Measurements from ENCODE around the gene HS3ST4.

Gene HS3ST4

DNA sequence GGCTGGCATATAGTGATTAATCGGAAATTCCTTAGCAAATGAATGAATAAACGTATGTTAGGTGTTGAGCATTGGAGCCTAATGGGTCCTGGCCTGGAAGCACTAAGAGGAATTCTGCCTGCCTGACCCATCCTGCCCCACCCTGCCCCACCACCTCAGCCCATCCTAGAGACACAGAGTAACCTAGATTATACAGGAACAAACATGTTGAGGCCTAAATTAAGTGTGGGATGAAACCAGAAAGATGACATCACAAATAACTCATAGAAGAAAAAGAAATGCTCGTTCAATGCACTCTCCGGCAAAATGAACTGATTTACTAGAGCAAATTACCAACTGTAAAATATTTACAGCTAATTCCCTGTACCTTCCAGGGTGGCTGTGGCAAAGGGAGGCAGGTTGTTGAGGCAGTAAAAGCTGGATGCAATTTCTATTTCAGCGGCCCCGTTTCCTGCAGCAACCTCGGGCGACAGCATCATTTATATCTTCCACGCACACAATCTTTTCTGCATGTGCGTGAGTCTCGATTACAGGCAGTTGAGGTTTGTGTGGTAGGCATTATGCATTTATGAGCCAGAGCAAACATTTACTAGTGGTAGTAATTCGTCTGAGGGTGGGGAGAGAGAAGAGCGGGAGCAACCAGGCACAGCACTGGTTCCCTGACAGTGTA is 417.2 kb downstream of the HS3ST4 start:
- H3K27ac ChIP-seq, result no peak overlapping the region
- POLR2A ChIA-PET (ENCODE audit: low non-redundant PET), result no interaction called here
- TF ChIP-seq, protein P1, sequence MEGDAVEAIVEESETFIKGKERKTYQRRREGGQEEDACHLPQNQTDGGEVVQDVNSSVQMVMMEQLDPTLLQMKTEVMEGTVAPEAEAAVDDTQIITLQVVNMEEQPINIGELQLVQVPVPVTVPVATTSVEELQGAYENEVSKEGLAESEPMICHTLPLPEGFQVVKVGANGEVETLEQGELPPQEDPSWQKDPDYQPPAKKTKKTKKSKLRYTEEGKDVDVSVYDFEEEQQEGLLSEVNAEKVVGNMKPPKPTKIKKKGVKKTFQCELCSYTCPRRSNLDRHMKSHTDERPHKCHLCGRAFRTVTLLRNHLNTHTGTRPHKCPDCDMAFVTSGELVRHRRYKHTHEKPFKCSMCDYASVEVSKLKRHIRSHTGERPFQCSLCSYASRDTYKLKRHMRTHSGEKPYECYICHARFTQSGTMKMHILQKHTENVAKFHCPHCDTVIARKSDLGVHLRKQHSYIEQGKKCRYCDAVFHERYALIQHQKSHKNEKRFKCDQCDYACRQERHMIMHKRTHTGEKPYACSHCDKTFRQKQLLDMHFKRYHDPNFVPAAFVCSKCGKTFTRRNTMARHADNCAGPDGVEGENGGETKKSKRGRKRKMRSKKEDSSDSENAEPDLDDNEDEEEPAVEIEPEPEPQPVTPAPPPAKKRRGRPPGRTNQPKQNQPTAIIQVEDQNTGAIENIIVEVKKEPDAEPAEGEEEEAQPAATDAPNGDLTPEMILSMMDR (conservative IDR thresholded peaks at IDR 0.05; ENCODE audit: low read depth), result no peak
- DNase-seq (ENCODE audit: low spot score), result no peak
- CTCF ChIA-PET, result no interaction called here

DNA sequence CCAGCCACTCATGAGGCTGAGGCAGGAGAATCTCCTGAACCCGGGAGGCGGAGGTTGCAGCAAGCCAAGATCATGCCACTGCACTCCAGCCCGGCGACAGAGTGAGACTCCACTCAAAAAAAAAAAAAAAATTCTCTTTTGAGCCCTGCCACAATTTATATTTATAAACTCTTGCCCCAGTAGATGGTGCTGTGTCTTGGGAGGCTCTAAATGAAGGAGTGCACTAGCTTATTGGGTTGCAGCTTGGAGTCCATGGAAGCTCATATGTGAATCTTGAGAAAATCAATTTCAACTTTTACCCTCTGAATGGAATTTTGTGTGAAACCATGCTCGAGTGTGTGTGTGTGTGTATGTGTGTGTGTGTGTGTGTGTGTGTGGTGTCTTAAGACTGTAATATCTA is 420.1 kb downstream of the HS3ST4 start:
- no peak for DNase-seq (ENCODE audit: low spot score)
- CTCF ChIA-PET, result no interaction called here
- H3K27ac ChIP-seq, result no peak overlapping the region
- POLR2A ChIA-PET (ENCODE audit: low non-redundant PET), result interaction anchor here (0.6 kb wide), 1 partner anchor 17 kb away, joined by 3 read pairs; no protein-coding TSS in a partner anchor
- TF ChIP-seq, protein P1 (conservative IDR thresholded peaks at IDR 0.05; ENCODE audit: low read depth), result no peak

DNA sequence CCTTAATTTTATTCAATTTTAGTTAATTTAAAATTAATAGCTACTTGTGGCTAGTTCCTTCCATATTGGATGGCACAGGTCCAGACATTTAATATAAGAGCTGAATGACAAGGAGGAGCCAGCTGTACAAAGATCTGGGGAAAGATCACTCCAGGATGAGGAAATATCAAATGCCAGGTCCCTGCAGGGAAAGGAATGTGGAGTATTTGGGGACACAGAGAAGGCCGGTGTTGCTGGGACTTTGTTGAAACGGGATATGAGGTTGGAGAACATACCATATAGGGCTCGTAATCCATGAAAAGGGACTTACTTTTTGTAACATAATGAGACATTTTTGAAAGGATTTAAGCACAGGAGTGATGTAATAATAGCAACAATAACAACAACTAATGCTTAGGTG is 426.8 kb downstream of the HS3ST4 start:
- H3K27ac ChIP-seq, result no peak overlapping the region
- ChIA-PET CTCF (no interaction called here), POLR2A (ENCODE audit: low non-redundant PET) (no interaction called here)
- TF ChIP-seq, protein P1 (conservative IDR thresholded peaks at IDR 0.05; ENCODE audit: low read depth), result no peak
- no peak for DNase-seq (ENCODE audit: low spot score)

DNA sequence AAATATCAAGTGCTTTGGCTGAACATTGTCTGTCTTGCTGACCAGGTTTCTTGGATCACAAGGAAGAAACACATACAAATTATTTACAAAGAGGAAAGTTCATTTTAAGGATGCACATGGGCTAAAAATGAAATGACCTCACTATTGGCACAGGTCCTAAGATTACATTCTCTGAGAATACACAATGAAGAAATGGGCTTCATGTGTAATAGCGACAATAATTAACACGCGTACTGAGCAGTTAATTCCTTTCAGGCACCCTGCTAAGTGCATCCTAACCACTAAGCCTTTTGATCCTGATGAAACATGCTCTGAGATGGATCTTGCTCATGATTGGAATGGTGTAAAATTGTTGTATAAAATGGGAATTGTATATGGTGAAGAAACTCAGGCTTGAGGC is 429.0 kb downstream of the HS3ST4 start:
- TF ChIP-seq, protein P1 (conservative IDR thresholded peaks at IDR 0.05; ENCODE audit: low read depth), result no peak
- CTCF ChIA-PET, result no interaction called here

DNA sequence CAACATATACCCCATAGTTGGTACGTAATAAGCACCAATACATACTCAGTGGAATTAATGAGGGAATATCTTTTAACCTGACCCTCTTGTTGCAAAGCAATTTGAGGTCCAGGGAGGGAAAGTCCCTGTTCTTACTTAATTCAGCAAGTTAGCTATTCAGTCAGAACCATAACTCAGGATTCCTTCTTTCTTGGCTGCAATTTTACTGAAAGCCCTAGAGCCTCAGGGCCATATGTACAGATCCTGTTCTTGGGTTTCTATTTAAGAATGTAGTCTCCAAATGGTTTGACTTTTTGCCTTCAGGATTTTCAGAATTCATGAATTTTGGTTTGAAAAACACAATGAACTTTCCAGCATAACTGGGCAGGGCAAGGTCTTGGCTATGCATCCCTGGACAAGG is 436.5 kb downstream of the HS3ST4 start:
- DNase-seq (ENCODE audit: low spot score), result no peak
- no peak overlapping the region for H3K27ac ChIP-seq
- ChIA-PET POLR2A (ENCODE audit: low non-redundant PET) (no interaction called here), CTCF (no interaction called here)
- TF ChIP-seq, protein P1 (conservative IDR thresholded peaks at IDR 0.05; ENCODE audit: low read depth), result no peak

More for the DNA sequence above, 429.0 kb downstream of the HS3ST4 start:
- no peak overlapping the region for H3K27ac ChIP-seq
- POLR2A ChIA-PET (ENCODE audit: low non-redundant PET), result no interaction called here
- DNase-seq (ENCODE audit: low spot score), result no peak

DNA sequence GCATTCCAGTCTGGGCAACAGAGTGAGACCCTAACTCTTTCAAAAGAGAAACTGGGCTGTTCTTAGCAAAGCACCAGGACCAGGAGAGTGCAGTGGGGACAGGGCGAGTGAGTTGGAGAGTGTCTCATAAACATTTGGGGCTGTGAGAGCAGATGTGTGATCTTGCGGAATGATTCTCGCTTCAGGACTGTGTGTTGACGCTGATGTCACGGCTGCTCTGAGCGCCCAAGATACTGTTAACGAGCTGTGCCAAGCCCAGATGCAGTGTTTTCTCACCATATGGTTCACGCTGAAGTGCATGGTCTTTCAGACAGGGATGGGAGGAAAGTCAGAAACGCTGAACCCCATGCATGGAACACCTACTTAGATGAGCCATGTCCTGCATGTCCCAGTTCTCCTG is 438.2 kb downstream of the HS3ST4 start:
- H3K27ac ChIP-seq, result no peak overlapping the region
- CTCF ChIA-PET, result no interaction called here
- TF ChIP-seq, protein P1 (conservative IDR thresholded peaks at IDR 0.05; ENCODE audit: low read depth), result no peak
- DNase-seq (ENCODE audit: low spot score), result no peak
- POLR2A ChIA-PET (ENCODE audit: low non-redundant PET), result no interaction called here
